B cell (primary cell): Measurements from ENCODE around the gene ATXN7. TPM values are rescaled to one million over a fixed set of nuclear protein-coding genes. Genes with fewer than 3 reads are reported as not detected.

Experiments
- ATAC-seq: fragments of 200-7000 bp; cut with Tn5 transposase; one replicate; pipeline ENCODE4 v1.10.0; 2021; ENCODE audit warnings: low read depth, mild to moderate bottlenecking, moderate number of reproducible peaks, moderate library complexity
- CTCF ChIA-PET: fragments of 350-600 bp; sonication (Branson Sonifier 250); formaldehyde crosslinking; loops from one replicate; lab custom pipeline; 2021; ENCODE audit warnings: antibody characterized with exemption, inconsistent platforms; lab: Charles Lee
- POLR2A ChIA-PET: fragments of 350-600 bp; sonication (Branson Sonifier 250); formaldehyde crosslinking; loops from one replicate; lab custom pipeline; 2021; ENCODE audit warnings: antibody characterized with exemption; lab: Charles Lee
- DNase-seq: peaks from one replicate; pipeline ENCODE4 v3.0.0; 2013
- H2AFZ ChIP-seq: 2 replicates; pipeline ENCODE4 v1.6.1; 2012; ENCODE audit warnings: mild to moderate bottlenecking, low read depth, low read length; ENCODE audit not compliant: insufficient read depth, poor library complexity, severe bottlenecking
- H3K27ac ChIP-seq, 2 donors: 1 replicate in 1 of 2; 2 replicates in 1 of 2; pipeline ENCODE4 v1.5.1; 2012 to 2013; ENCODE audit warnings: low read length in 2 of 2, mild to moderate bottlenecking in 2 of 2, moderate library complexity in 1 of 2
- H3K27me3 ChIP-seq, 4 experiments: fragments of 200-600 bp in 1 of 4; sonication (generic) in 1 of 4; replicated peaks in 1 of 4; 1 replicate in 2 of 4; 2 replicates in 2 of 4; pipeline versions ENCODE4 v1.6.1 to v1.7.0; 2013 to 2016; ENCODE audit warnings: low read length in 3 of 4, mild to moderate bottlenecking in 2 of 4, mixed read lengths in 1 of 4, moderate library complexity in 1 of 4; ENCODE audit not compliant: insufficient read depth in 4 of 4, control insufficient read depth in 3 of 4; ENCODE audit errors: control extremely low read depth in 1 of 4
- H3K36me3 ChIP-seq, 2 experiments: replicated peaks in 1 of 2; 1 replicate in 1 of 2; 2 replicates in 1 of 2; pipeline versions ENCODE4 v1.6.1 to v1.7.1; 2013; ENCODE audit warnings: low read length in 1 of 2; ENCODE audit not compliant: insufficient read depth in 2 of 2, control insufficient read depth in 1 of 2; ENCODE audit errors: control extremely low read depth in 1 of 2, extremely low read depth in 1 of 2
- H3K4me1 ChIP-seq, 2 donors: fragments of 200-600 bp in 1 of 2; sonication (generic) in 1 of 2; 1 replicate in 1 of 2; 2 replicates in 1 of 2; pipeline versions ENCODE4 v1.5.1 to v1.6.1; 2013 to 2017; ENCODE audit warnings: low read length in 2 of 2; ENCODE audit not compliant: control insufficient read depth in 2 of 2, insufficient read depth in 2 of 2
- H3K4me2 ChIP-seq: replicated peaks from 2 replicates; pipeline ENCODE3; 2012; ENCODE audit warnings: mild to moderate bottlenecking, low read depth, low read length; ENCODE audit not compliant: poor library complexity, severe bottlenecking
- H3K4me3 ChIP-seq, 5 experiments: fragments of 200-600 bp in 1 of 5; sonication (generic) in 1 of 5; 1 replicate in 3 of 5; 2 replicates in 2 of 5; pipeline versions ENCODE4 v1.5.1 to v1.7.0; 2011 to 2016; ENCODE audit warnings: low read length in 4 of 5, mild to moderate bottlenecking in 4 of 5, low read depth in 2 of 5, control low read depth in 1 of 5, moderate library complexity in 1 of 5; ENCODE audit not compliant: insufficient read depth in 1 of 5; ENCODE audit errors: control extremely low read depth in 1 of 5, extremely low read depth in 1 of 5
- H3K79me2 ChIP-seq: fragments of 200-600 bp; sonication (generic); one replicate; pipeline ENCODE4 v1.6.0; 2016; ENCODE audit warnings: low read length; ENCODE audit not compliant: control insufficient read depth, insufficient read depth
- H3K9ac ChIP-seq: fragments of 200-600 bp; sonication (generic); 2 replicates; pipeline ENCODE4 v1.6.1; 2017; ENCODE audit warnings: mild to moderate bottlenecking, low read length, moderate library complexity
- H3K9me3 ChIP-seq, 3 donors: one replicate each; pipeline versions ENCODE4 v1.6.1 to v1.7.1; 2013; ENCODE audit warnings: low read length in 2 of 3; ENCODE audit not compliant: control insufficient read depth in 2 of 3, insufficient read depth in 1 of 3; ENCODE audit errors: control extremely low read depth in 1 of 3
- H4K20me1 ChIP-seq: 2 replicates; pipeline ENCODE4 v1.6.0; 2012; ENCODE audit warnings: mild to moderate bottlenecking, low read length; ENCODE audit not compliant: insufficient read depth, control insufficient read depth, poor library complexity, severe bottlenecking
- H3K27ac Mint-ChIP-seq: one replicate; pipeline ENCODE4 v1.8.0; 2021; ENCODE audit warnings: mixed read lengths
- H3K27me3 Mint-ChIP-seq: one replicate; pipeline ENCODE4 v1.8.0; 2021; ENCODE audit warnings: mixed read lengths
- H3K4me1 Mint-ChIP-seq: one replicate; pipeline ENCODE4 v1.8.0; 2021; ENCODE audit warnings: mixed read lengths
- H3K4me3 Mint-ChIP-seq: one replicate; pipeline ENCODE4 v1.8.0; 2021; ENCODE audit warnings: mixed read lengths
- H3K9me3 Mint-ChIP-seq: one replicate; pipeline ENCODE4 v1.8.0; 2022; ENCODE audit warnings: mixed read lengths; ENCODE audit not compliant: insufficient read depth
- CTCF ChIP-seq: fragments of 200-600 bp; IDR thresholded peaks from one replicate; pipeline ENCODE4 v1.8.0; 2022; ENCODE audit warnings: antibody characterized with exemption, mild to moderate bottlenecking
- EZH2 ChIP-seq: IDR thresholded peaks from 2 replicates; pipeline ENCODE4 v1.6.1; 2012; ENCODE audit warnings: borderline replicate concordance, low read depth, mild to moderate bottlenecking, moderate library complexity, low read length; ENCODE audit not compliant: insufficient read depth, poor library complexity, severe bottlenecking
- WGBS: methylation state at CpG from one replicate; pipeline ENCODE4 v1.1.5; 2013; ENCODE audit warnings: missing lambda C conversion rate; ENCODE audit not compliant: insufficient coverage; 5-methylcytosine and 5-hydroxymethylcytosine counted together
- intact Hi-C: fragments of 100-400 bp; cut with micrococcal nuclease; formaldehyde crosslinking; loops from one replicate; pipeline ENCODE4 v1.10.0; 2022
- polyA plus RNA-seq: library from polyadenylated mRNA; depleted of rRNA; stranded (reverse); fragments of >200 nt; gene quantifications from 2 replicates; pipeline ENCODE4 v1.2.3, GENCODE V29; 2012
- total RNA-seq, 2 donors: library from RNA; stranded (reverse); fragments of 120-200 nt in 1 of 2; gene quantifications; 1 replicate in 1 of 2; 2 replicates in 1 of 2; pipeline versions ENCODE4 v1.2.3 to v1.2.4, GENCODE V29; 2013 to 2022

Gene ATXN7
- total and polyA plus RNA-seq, 2 donors (not counting 1 experiment from before 2014, with no cell fraction given) = 18.1 to 74.3 TPM

GRCh38 chr3:63922491-63923199, 59.0 kb downstream of the ATXN7 start:
- Mint-ChIP-seq H3K9me3 (no peaks in the 10 kb centered on the region), H3K27me3 (no peaks in the 10 kb centered on the region), H3K4me3 (peak overlapping the region; percentile 77), H3K27ac (peak overlapping the region; percentile 83), H3K4me1 (peaks cover 85% of the 10 kb centered on the region)
- DNase-seq = no peak
- TF ChIP-seq EZH2 (no peak), CTCF (no peak)
- Histone ChIP-seq H3K27ac (peak overlapping the region in 1 of 2 donors; percentile 48), H3K27me3 (no peaks in the 10 kb centered on the region), H4K20me1 (peaks cover 11% of the 10 kb centered on the region), H3K9ac (no peak overlapping the region), H3K4me2 (peak overlapping the region; percentile 31), H3K9me3 (peaks cover 0 to 4% (median 2%) of the 10 kb centered on the region in 3 donors), H3K79me2 (peaks cover 58% of the 10 kb centered on the region), H2AFZ (no peak overlapping the region), H3K4me1 (peaks cover 57 to 61% of the 10 kb centered on the region in 2 donors), H3K4me3 (no peak overlapping the region), H3K36me3 (peaks cover 0 to 28% of the 10 kb centered on the region in 2 experiments)
- ChIA-PET CTCF (interaction anchor here (0.7 to 1.5 kb wide), 3 partner anchors 16 to 39 kb away, joined by 3 to 7 read pairs (median 3); no protein-coding TSS in a partner anchor), POLR2A (interaction anchor here (0.7 kb wide), 1 partner anchor 10 kb away, joined by 3 read pairs; the partner anchor contains the start of gene SCAANT1)
- WGBS = no CpG with 5 or more reads among the region's 2 CpGs
- intact Hi-C loops = loop anchor here (1.0 kb wide), 1 partner anchor 11 kb away; no protein-coding TSS in a partner anchor
- no peak for ATAC-seq

- Mint-ChIP-seq H3K4me3 (no peak overlapping the region), H3K9me3 (no peaks in the 10 kb centered on the region), H3K27ac (peak overlapping the region; percentile 84), H3K27me3 (no peaks in the 10 kb centered on the region), H3K4me1 (peaks cover 82% of the 10 kb centered on the region)
- WGBS = 84% methylated on average over 4 of the region's 4 CpGs
- Histone ChIP-seq H3K4me3 (no peak overlapping the region), H3K9me3 (peaks cover 0 to 4% (median 2%) of the 10 kb centered on the region in 3 donors), H3K27ac (peak overlapping the region in 1 of 2 donors; percentile 76), H3K79me2 (peaks cover 71% of the 10 kb centered on the region), H3K4me1 (peaks cover 67 to 71% of the 10 kb centered on the region in 2 donors), H3K9ac (no peak overlapping the region), H3K27me3 (no peaks in the 10 kb centered on the region), H3K4me2 (no peak overlapping the region), H3K36me3 (peaks cover 0 to 17% of the 10 kb centered on the region in 2 experiments), H4K20me1 (peaks cover 18% of the 10 kb centered on the region), H2AFZ (no peak overlapping the region)
- DNase-seq (no peak), ATAC-seq (no peak)
- ChIA-PET POLR2A (no interaction called here), CTCF (no interaction called here)
- intact Hi-C loops = loop anchor here (2.0 to 5.0 kb wide), 2 partner anchors 14 to 96 kb away; partner anchors contain the start of genes PSMD6 and SCAANT1
- no peak for TF ChIP-seq CTCF
- TF ChIP-seq EZH2 = no peak
These were observed 62.6 kb downstream of the ATXN7 start for GRCh38 chr3:63926309-63926708.
